ENCODE measurements around the gene WNT6.
A peak's percentile ranks its signal among the peaks of the same experiment; 100 is the strongest.

Gene WNT6

DNA sequence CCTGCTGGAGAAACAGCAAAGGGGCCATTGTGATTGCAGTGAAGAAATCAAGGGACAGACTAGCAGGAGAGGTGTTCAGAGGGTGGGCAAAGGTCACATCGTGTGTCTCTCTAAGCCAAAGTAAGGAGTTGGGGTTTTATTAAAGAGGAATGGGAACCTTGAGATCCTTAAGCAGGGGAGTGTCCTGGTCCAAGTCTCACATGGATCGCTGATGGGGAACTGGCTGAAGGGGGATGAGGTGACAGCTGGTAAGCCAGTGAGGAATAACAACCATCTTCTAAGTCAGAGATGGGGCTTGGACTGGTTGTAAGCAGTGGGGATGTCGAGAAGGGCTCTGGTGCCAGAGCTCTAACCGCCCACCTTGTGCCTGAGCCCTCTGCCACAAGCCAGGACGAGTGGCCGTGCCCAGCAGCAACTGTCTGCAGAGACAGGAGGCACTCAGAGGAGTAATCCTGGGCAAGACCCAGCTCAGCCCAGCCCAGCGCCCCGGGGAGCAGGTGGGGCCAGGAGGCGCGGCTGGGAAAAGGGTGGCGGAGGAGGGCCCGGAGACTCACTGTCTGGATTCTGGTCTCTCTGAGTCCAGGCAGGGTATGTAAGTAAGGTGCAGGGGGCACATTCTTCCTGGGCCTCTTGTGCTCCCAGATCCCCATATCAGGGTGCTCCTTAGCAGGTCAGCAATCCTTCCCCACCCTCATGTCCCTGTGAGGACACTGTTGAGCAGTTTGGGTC, 34.7 kb downstream of the WNT6 start:
- DNase-seq, result no peak

DNA sequence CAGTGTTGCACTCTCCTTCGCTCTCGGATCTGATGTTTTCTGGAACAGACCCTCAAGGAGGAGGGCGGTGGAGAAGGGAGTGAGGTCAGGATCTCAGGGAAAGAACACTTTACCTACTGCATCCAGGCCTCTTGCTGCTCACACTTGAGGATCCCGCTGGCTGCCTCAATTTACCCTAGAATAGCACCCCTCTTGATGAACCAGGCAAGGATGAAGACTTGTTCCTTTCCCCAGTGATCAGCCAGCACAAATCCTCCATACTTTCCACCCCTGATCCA, 35.2 kb downstream of the WNT6 start:
- no peak for DNase-seq

DNA sequence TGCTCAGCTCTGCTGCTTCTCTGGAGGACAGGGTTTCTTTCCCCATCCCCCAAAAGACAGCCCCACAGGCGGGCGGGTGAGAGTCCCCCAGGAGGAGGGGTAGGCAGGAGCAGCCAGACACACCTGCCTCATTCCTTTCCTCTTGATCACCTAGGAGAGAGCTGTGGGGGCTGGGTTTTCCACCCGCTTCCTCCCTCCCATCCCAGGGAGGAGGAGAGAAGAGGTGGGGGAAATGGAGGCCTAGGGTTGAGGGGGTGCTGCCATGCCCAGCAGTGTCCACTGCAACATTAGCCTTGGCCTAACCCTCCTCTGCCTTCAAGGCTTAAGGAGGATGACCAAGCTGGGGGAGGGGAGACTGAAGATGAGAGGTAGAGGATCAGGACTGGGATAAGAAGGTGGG, 35.7 kb downstream of the WNT6 start:
- no peak for DNase-seq

DNA sequence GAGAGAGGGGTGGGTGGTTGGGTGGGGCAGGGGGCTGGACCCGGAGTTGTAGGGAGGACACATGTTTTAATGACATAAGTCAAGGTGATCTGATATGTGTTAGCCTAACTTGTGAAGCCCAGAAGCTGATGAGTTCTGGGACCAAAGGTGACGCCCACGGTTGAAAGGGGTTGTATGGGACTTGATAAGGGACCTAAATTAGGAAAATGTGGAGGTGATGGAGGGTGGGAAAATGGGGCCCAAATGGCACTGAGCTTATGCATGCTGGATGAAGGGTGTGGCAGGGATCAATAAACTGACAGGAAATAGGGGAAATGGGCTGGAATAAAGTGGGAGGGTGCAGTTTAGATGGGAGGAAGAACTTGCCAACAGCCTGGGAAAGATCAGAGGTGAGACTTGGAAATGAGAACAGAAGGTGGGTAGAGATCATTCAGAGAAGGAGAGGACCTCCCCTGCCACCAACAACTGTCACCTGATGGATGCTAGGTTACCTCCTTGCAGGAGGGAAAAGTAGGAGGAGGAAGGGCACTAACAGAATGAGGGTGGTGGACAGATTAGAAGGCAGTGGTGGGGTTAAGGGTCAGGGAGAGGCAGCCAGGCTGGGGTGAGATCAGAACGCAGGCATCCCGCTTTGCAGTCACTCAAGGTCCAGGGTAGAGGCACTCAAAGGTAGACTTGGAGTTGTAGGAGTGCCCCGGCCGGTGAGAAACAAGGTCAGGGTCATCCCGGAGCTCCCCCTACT, 36.3 kb downstream of the WNT6 start:
- peak; percentile 40 for DNase-seq

DNA sequence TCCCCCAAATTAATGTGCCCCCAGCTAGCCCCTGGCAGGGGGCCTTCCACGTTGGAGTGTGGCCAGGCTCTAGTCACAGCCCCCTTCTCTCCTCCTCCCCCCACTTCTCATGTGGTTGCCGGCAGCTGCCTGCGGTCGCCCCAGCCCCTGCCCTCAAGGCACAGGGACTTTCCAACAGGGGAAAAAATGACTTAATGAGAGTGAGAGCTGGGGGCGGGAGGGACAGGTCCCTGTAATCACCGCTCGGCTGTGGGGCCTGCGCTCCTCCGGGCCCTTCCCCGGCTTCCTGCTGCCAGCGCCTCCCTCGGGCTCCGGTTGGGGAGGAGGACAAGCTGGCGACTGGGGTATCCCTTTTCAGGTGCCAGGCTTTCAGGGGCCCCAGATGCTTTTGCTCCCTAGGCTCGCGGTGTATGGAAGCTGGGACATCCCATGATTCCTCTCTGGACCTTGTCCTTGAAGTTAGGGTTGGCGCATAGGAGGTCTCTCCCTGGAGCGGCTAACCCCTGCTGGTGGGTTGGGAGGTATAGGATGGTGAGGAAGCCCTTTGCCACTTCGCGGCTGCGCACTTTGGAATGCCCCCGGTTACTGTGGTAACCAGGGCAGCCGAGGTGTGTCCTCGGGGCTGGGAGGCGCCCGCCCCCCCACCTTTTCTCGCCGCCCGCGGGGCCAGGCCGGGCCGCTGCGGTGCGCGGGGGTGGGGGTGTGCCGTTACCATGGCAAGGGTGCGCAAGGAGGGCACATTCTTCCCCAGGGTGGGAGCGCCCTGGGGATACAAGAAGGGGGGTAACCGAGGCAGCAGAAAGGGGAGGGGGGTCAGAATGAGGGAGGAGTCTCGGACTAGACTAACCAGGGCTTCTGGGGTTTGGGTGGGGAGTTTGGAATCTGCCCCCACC, 37.1 kb downstream of the WNT6 start:
- DNase-seq, result peak; percentile 75

DNA sequence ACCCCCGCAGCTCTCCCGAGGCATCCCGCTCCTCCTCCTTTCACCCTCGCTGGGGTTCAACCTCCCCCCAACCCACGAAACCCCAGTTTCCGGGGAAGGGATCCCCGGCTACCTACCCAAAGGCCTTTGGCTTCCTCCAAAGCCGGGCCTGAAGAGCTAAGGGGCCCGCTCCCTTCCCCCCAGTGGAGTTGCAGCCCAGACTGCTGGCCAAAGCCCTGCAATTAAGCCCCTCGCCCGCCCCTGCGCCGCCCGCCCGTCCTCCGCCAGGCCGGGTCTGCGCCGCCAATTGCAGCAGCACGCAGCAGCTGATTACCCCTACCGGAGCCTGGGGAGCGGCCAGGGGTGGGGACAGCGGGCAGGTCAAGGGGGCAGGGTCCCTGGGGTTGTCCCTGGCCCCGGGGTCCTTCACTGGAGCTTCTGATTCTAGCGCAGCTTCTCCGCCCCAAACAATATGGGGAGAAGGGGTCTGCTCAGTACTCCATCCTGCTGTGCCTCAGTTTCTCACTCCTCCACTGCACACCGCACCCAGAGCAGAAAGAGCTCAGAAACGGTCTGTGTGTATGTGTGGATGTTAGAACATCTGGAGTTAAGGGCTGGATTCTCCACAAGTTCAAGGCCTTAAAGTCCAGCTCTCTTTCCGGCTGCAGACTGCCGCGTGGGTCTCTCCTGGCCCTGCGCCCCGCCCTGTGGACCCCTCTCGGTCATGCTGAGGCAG, 37.9 kb downstream of the WNT6 start:
- no peak for DNase-seq

DNA sequence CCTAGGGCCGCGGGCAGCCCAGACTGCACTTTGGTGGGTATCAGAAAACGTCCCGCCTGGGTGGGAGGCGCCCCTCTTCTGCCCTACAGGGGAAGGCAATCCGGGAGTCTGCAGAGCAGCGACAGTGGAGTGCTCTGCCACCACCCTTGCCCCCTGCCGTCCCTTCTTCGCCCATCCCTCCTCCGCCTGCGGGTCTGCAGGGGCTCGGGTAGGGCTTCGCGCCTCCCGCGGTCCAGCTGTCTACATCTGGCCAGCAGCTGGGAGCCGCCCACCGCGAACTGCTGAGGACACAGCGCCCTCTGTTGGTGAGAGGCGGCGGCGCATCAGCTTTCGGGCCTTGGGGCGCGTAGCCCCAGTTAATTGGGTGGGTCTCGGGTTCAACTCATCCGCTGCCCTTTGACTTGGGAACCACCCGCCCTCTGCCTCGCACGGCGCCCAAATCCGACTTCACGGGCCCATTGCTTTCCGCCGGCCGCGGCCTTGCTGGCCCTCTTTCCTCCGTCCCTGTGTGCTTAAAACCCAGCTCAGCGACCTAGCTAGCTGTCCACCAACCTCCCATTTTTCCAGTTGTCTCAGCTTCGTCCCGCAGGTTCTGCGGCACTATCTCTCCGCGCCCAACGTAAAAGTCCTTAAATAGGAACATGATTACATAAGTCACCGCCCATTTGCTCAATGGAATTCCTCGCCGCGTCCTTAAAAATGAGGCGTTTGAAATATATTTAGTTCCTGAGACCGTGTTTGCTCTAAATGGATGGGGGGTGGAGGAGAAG, 38.7 kb downstream of the WNT6 start:
- DNase-seq, result peak; percentile 64

DNA sequence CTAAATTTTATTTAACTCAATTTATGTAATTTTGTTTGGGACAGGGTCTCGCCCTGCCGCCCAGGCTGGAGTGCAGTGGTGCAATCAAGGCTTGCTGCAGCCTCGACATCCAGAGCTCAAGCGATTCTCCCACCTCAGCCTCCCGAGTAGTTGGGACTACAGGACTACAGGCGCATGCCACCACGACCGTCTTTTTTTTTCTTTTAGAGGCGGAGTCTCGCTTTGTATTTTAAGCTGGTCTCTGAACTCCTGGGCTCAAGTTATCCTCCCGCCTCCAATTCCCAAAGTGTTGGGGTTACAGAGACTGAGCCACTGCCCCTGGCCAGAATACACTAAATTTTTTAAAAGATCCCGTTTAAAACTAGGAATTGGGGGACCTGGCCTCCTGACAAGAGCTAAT, 39.5 kb downstream of the WNT6 start:
- DNase-seq, result no peak

DNA sequence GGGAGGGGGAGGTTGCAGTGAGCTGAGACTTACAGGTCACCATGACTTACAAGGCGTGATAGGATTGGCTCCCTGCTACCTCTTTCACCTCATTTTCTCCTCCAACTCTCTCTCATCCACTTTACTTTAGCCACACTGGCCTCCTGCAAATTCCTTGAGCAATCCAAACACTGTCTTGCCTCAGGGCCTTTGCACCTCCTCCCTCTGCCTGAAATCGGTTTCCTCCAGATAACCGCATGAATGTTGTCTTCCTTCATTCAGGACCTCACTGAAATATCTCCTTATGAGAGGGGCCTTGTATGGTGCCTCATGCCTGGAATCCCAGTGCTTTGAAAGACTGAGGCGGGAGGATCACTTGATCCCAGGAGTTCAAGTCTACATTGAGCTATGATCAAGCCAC, 42.8 kb downstream of the WNT6 start:
- no peak for DNase-seq

DNA sequence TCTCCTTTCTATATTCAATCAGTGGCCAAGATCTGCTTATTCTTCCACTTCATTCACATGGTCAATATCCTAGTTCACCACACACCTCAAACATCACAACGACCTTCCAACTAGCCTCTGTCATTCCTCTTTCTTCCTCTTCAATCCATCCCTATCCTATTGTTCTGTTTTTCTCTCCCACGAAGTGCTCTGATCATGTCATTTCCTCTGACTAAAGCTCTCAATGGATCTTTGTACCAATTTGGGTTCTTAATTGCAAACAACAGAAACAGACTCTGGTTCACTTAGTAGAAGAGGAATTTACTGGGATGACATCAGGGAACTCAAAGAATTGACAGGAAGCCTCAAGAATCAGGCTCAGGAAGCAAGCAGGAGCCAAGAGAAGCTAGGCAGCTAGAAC, 44.6 kb downstream of the WNT6 start:
- DNase-seq, result no peak

DNA sequence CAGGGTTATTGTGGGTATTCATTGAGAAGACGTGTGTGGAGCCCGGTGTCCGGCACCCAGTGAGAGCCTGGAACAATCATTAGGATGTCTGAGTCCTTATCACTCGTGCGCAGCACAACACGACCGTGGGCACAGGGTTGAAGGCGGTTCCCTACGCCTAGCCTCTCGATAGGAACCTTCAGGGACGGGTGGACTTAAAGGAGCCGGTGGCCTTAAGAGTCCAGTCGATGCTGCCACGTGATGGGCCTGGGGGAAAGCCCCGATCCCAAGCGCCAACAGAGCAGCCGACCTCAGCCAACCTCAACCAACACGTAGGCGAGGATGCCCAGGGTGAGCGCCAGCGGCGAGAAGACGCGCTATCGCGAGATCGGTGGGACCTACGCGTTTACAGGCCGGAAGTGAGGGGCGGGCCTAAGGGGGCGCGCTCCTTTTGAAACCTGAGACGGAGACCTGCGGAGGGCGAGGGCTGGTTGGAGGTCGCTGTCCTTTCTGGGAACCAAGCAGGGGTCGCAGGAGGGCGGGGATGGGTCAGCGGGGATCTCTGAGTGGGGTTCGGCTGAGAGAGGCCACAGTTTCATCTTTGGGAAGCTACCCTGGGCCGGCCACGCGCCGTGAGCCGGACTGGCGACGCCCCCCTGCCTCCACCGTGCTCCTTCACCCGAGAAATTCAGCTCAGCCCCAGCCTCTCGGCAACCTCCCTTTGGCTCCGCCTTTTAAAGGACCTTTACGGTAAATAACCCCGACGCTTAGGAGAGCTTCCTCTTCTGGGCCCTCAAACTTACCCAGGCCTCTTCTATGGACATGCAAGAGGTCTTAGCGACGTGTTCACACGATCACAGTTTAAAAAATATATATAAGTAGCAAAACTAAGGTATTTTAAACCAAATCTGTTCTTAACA, 49.4 kb downstream of the WNT6 start:
- DNase-seq, result peak; percentile 88

DNA sequence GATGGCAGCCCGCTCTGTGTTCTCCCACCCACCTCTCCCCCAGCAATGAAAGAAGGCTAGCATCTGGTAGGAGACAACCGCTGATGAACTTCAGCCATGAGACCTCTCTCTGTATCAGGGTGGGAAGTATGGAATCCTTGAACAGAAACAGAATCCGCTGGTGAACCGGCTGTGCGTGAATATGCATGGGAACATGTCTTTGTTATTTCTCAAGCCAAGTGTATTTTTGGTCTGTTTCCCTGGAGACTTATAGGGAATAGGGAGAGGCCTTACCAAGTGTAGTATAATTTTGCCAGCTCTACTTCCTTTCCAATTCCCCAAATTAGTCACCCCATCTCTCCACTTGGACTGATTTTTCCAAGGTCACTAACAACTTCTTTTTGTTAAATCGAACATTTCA, 51.1 kb downstream of the WNT6 start:
- no peak for DNase-seq

DNA sequence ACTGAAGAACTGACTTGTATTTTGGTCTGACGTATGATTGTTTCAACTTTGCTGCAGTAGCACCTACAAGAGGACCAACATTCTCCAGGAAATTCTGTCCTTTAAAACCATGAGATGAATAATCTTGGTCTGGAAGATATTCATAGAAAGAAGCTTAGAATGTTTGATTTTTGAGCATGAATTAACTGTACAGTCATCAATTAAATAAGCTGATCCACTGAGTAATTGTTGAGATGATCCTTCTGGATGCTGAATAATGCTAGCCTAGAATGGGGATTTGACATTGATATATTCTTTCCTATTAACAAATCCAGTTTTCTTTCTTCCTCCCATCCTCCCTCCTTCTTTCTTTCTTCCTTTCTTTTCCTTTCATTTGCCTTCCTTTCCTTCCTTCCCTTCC, 60.9 kb downstream of the WNT6 start:
- DNase-seq, result no peak

Data from RPMI8226 (cell line).